B cell (primary cell): ENCODE data around the gene CHD6. TPM values are rescaled to one million over a fixed set of nuclear protein-coding genes. Genes with fewer than 3 reads are reported as not detected.

Experiments
- ATAC-seq: fragments of 200-7000 bp; cut with Tn5 transposase; one replicate; pipeline ENCODE4 v1.10.0; 2021; ENCODE audit warnings: low read depth, mild to moderate bottlenecking, moderate number of reproducible peaks, moderate library complexity
- CTCF ChIA-PET: fragments of 350-600 bp; sonication (Branson Sonifier 250); formaldehyde crosslinking; loops from one replicate; lab custom pipeline; 2021; ENCODE audit warnings: antibody characterized with exemption, inconsistent platforms; lab: Charles Lee
- POLR2A ChIA-PET: fragments of 350-600 bp; sonication (Branson Sonifier 250); formaldehyde crosslinking; loops from one replicate; lab custom pipeline; 2021; ENCODE audit warnings: antibody characterized with exemption; lab: Charles Lee
- DNase-seq: peaks from one replicate; pipeline ENCODE4 v3.0.0; 2013
- H2AFZ ChIP-seq: 2 replicates; pipeline ENCODE4 v1.6.1; 2012; ENCODE audit warnings: mild to moderate bottlenecking, low read depth, low read length; ENCODE audit not compliant: insufficient read depth, poor library complexity, severe bottlenecking
- H3K27ac ChIP-seq, 2 donors: 1 replicate in 1 of 2; 2 replicates in 1 of 2; pipeline ENCODE4 v1.5.1; 2012 to 2013; ENCODE audit warnings: low read length in 2 of 2, mild to moderate bottlenecking in 2 of 2, moderate library complexity in 1 of 2
- H3K27me3 ChIP-seq, 4 experiments: fragments of 200-600 bp in 1 of 4; sonication (generic) in 1 of 4; replicated peaks in 1 of 4; 1 replicate in 2 of 4; 2 replicates in 2 of 4; pipeline versions ENCODE4 v1.6.1 to v1.7.0; 2013 to 2016; ENCODE audit warnings: low read length in 3 of 4, mild to moderate bottlenecking in 2 of 4, mixed read lengths in 1 of 4, moderate library complexity in 1 of 4; ENCODE audit not compliant: insufficient read depth in 4 of 4, control insufficient read depth in 3 of 4; ENCODE audit errors: control extremely low read depth in 1 of 4
- H3K36me3 ChIP-seq, 2 experiments: replicated peaks in 1 of 2; 1 replicate in 1 of 2; 2 replicates in 1 of 2; pipeline versions ENCODE4 v1.6.1 to v1.7.1; 2013; ENCODE audit warnings: low read length in 1 of 2; ENCODE audit not compliant: insufficient read depth in 2 of 2, control insufficient read depth in 1 of 2; ENCODE audit errors: control extremely low read depth in 1 of 2, extremely low read depth in 1 of 2
- H3K4me1 ChIP-seq, 2 donors: fragments of 200-600 bp in 1 of 2; sonication (generic) in 1 of 2; 1 replicate in 1 of 2; 2 replicates in 1 of 2; pipeline versions ENCODE4 v1.5.1 to v1.6.1; 2013 to 2017; ENCODE audit warnings: low read length in 2 of 2; ENCODE audit not compliant: control insufficient read depth in 2 of 2, insufficient read depth in 2 of 2
- H3K4me2 ChIP-seq: replicated peaks from 2 replicates; pipeline ENCODE3; 2012; ENCODE audit warnings: mild to moderate bottlenecking, low read depth, low read length; ENCODE audit not compliant: poor library complexity, severe bottlenecking
- H3K4me3 ChIP-seq, 5 experiments: fragments of 200-600 bp in 1 of 5; sonication (generic) in 1 of 5; 1 replicate in 3 of 5; 2 replicates in 2 of 5; pipeline versions ENCODE4 v1.5.1 to v1.7.0; 2011 to 2016; ENCODE audit warnings: low read length in 4 of 5, mild to moderate bottlenecking in 4 of 5, low read depth in 2 of 5, control low read depth in 1 of 5, moderate library complexity in 1 of 5; ENCODE audit not compliant: insufficient read depth in 1 of 5; ENCODE audit errors: control extremely low read depth in 1 of 5, extremely low read depth in 1 of 5
- H3K79me2 ChIP-seq: fragments of 200-600 bp; sonication (generic); one replicate; pipeline ENCODE4 v1.6.0; 2016; ENCODE audit warnings: low read length; ENCODE audit not compliant: control insufficient read depth, insufficient read depth
- H3K9ac ChIP-seq: fragments of 200-600 bp; sonication (generic); 2 replicates; pipeline ENCODE4 v1.6.1; 2017; ENCODE audit warnings: mild to moderate bottlenecking, low read length, moderate library complexity
- H3K9me3 ChIP-seq, 3 donors: one replicate each; pipeline versions ENCODE4 v1.6.1 to v1.7.1; 2013; ENCODE audit warnings: low read length in 2 of 3; ENCODE audit not compliant: control insufficient read depth in 2 of 3, insufficient read depth in 1 of 3; ENCODE audit errors: control extremely low read depth in 1 of 3
- H4K20me1 ChIP-seq: 2 replicates; pipeline ENCODE4 v1.6.0; 2012; ENCODE audit warnings: mild to moderate bottlenecking, low read length; ENCODE audit not compliant: insufficient read depth, control insufficient read depth, poor library complexity, severe bottlenecking
- H3K27ac Mint-ChIP-seq: one replicate; pipeline ENCODE4 v1.8.0; 2021; ENCODE audit warnings: mixed read lengths
- H3K27me3 Mint-ChIP-seq: one replicate; pipeline ENCODE4 v1.8.0; 2021; ENCODE audit warnings: mixed read lengths
- H3K4me1 Mint-ChIP-seq: one replicate; pipeline ENCODE4 v1.8.0; 2021; ENCODE audit warnings: mixed read lengths
- H3K4me3 Mint-ChIP-seq: one replicate; pipeline ENCODE4 v1.8.0; 2021; ENCODE audit warnings: mixed read lengths
- H3K9me3 Mint-ChIP-seq: one replicate; pipeline ENCODE4 v1.8.0; 2022; ENCODE audit warnings: mixed read lengths; ENCODE audit not compliant: insufficient read depth
- EZH2 ChIP-seq: IDR thresholded peaks from 2 replicates; pipeline ENCODE4 v1.6.1; 2012; ENCODE audit warnings: borderline replicate concordance, low read depth, mild to moderate bottlenecking, moderate library complexity, low read length; ENCODE audit not compliant: insufficient read depth, poor library complexity, severe bottlenecking
- WGBS: methylation state at CpG from one replicate; pipeline ENCODE4 v1.1.5; 2013; ENCODE audit warnings: missing lambda C conversion rate; ENCODE audit not compliant: insufficient coverage; 5-methylcytosine and 5-hydroxymethylcytosine counted together
- intact Hi-C: fragments of 100-400 bp; cut with micrococcal nuclease; formaldehyde crosslinking; loops from one replicate; pipeline ENCODE4 v1.10.0; 2022
- polyA plus RNA-seq: library from polyadenylated mRNA; depleted of rRNA; stranded (reverse); fragments of >200 nt; gene quantifications from 2 replicates; pipeline ENCODE4 v1.2.3, GENCODE V29; 2012
- total RNA-seq, 2 donors: library from RNA; stranded (reverse); fragments of 120-200 nt in 1 of 2; gene quantifications; 1 replicate in 1 of 2; 2 replicates in 1 of 2; pipeline versions ENCODE4 v1.2.3 to v1.2.4, GENCODE V29; 2013 to 2022
- TF ChIP-seq, protein P1 (sequence below): fragments of 200-600 bp; IDR thresholded peaks from one replicate; pipeline ENCODE4 v1.8.0; 2022; ENCODE audit warnings: antibody characterized with exemption, mild to moderate bottlenecking

CHD6 gene
- total and polyA plus RNA-seq, 2 donors (not counting 1 experiment from before 2014, with no cell fraction given), result 10.3 to 117 TPM

DNA sequence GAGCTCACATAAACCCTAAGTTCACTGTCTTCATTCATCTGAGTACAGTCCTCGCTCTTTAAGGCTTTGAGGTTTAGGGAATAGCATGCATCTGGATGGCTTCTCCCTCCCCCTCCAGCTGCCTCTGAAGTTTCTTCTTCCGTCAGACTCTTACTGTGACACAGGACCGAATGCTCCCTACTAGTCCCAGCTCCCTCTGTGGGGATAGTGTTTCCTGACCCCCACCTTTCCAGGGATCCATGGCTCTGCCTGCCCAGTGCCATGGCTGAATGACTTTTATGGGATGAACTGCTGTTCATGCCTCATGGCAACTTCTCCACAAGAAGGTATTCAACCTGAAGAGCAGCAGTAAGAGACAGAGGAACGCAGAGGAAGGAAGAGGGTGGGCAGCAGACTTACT, 171.7 kb downstream of the CHD6 start:
- Mint-ChIP-seq H3K9me3 (no peaks in the 10 kb centered on the region), H3K27ac (no peak overlapping the region), H3K27me3 (no peaks in the 10 kb centered on the region), H3K4me1 (peaks cover 1% of the 10 kb centered on the region), H3K4me3 (no peak overlapping the region)
- no peak overlapping the region for H3K4me2 ChIP-seq
- peaks cover 0 to 75% of the 10 kb centered on the region in 2 experiments for H3K36me3 ChIP-seq
- no peak for ATAC-seq
- no peak overlapping the region for H3K27ac ChIP-seq
- H3K4me3 ChIP-seq, result no peak overlapping the region
- ChIA-PET CTCF (interaction anchor here (1.5 kb wide), 1 partner anchor 19 kb away, joined by 3 read pairs; no protein-coding TSS in a partner anchor), POLR2A (no interaction called here)
- H3K9ac ChIP-seq, result no peak overlapping the region
- H3K79me2 ChIP-seq, result no peaks in the 10 kb centered on the region
- no peaks in the 10 kb centered on the region for H4K20me1 ChIP-seq
- WGBS, result 100% methylated on average over 2 of the region's 4 CpGs
- H3K4me1 ChIP-seq, result no peaks in the 10 kb centered on the region
- intact Hi-C loops, result no loop called here
- no peak overlapping the region for H2AFZ ChIP-seq
- TF ChIP-seq, protein P1, sequence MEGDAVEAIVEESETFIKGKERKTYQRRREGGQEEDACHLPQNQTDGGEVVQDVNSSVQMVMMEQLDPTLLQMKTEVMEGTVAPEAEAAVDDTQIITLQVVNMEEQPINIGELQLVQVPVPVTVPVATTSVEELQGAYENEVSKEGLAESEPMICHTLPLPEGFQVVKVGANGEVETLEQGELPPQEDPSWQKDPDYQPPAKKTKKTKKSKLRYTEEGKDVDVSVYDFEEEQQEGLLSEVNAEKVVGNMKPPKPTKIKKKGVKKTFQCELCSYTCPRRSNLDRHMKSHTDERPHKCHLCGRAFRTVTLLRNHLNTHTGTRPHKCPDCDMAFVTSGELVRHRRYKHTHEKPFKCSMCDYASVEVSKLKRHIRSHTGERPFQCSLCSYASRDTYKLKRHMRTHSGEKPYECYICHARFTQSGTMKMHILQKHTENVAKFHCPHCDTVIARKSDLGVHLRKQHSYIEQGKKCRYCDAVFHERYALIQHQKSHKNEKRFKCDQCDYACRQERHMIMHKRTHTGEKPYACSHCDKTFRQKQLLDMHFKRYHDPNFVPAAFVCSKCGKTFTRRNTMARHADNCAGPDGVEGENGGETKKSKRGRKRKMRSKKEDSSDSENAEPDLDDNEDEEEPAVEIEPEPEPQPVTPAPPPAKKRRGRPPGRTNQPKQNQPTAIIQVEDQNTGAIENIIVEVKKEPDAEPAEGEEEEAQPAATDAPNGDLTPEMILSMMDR, result no peak
- no peaks in the 10 kb centered on the region for H3K9me3 ChIP-seq
- DNase-seq, result no peak
- no peaks in the 10 kb centered on the region for H3K27me3 ChIP-seq

DNA sequence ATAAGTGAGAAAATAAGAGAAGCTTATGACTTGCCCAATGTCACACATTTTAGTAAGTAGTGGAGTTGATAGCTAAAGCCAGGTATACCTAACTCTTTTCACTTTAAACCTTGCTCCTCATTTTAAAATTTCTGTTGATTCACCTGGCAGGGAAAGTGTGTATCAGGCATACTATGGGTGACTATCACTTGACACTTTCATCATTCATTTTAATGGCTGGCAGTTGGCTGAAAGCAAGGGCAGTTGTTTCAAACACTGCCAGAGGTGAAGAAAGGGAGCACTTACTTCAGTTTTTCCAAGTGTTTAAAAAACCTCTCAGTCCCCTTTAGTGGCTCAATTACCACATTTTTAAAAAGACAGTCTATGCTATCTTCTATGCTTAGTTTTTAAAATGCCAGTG, 173.4 kb downstream of the CHD6 start:
- Histone ChIP-seq H3K4me2 (no peak overlapping the region), H3K9me3 (no peaks in the 10 kb centered on the region), H3K27me3 (no peaks in the 10 kb centered on the region), H3K9ac (no peak overlapping the region), H3K27ac (no peak overlapping the region), H3K79me2 (no peaks in the 10 kb centered on the region), H3K36me3 (peaks cover 0 to 76% of the 10 kb centered on the region in 2 experiments), H4K20me1 (no peaks in the 10 kb centered on the region), H3K4me3 (no peak overlapping the region), H2AFZ (no peak overlapping the region), H3K4me1 (no peaks in the 10 kb centered on the region)
- DNase-seq, result no peak
- no peak for TF ChIP-seq EZH2
- TF ChIP-seq, protein P1, result no peak
- H3K27me3 Mint-ChIP-seq, result no peaks in the 10 kb centered on the region
- ChIA-PET POLR2A (no interaction called here), CTCF (interaction anchor here (1.5 kb wide), 1 partner anchor 17 kb away, joined by 3 read pairs; no protein-coding TSS in a partner anchor)
- no peak for ATAC-seq
- peaks cover 1% of the 10 kb centered on the region for H3K4me1 Mint-ChIP-seq
- no peak overlapping the region for H3K27ac Mint-ChIP-seq
- H3K4me3 Mint-ChIP-seq, result no peak overlapping the region
- intact Hi-C loops, result no loop called here
- H3K9me3 Mint-ChIP-seq, result no peaks in the 10 kb centered on the region
